ENCODE data around the gene TBC1D20. TPM values are rescaled to one million over a fixed set of nuclear protein-coding genes. Genes with fewer than 3 reads are reported as not detected.

TBC1D20 gene, protein sequence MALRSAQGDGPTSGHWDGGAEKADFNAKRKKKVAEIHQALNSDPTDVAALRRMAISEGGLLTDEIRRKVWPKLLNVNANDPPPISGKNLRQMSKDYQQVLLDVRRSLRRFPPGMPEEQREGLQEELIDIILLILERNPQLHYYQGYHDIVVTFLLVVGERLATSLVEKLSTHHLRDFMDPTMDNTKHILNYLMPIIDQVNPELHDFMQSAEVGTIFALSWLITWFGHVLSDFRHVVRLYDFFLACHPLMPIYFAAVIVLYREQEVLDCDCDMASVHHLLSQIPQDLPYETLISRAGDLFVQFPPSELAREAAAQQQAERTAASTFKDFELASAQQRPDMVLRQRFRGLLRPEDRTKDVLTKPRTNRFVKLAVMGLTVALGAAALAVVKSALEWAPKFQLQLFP
- total RNA-seq, result 28.3 and 28.6 TPM in 2 replicates

DNA sequence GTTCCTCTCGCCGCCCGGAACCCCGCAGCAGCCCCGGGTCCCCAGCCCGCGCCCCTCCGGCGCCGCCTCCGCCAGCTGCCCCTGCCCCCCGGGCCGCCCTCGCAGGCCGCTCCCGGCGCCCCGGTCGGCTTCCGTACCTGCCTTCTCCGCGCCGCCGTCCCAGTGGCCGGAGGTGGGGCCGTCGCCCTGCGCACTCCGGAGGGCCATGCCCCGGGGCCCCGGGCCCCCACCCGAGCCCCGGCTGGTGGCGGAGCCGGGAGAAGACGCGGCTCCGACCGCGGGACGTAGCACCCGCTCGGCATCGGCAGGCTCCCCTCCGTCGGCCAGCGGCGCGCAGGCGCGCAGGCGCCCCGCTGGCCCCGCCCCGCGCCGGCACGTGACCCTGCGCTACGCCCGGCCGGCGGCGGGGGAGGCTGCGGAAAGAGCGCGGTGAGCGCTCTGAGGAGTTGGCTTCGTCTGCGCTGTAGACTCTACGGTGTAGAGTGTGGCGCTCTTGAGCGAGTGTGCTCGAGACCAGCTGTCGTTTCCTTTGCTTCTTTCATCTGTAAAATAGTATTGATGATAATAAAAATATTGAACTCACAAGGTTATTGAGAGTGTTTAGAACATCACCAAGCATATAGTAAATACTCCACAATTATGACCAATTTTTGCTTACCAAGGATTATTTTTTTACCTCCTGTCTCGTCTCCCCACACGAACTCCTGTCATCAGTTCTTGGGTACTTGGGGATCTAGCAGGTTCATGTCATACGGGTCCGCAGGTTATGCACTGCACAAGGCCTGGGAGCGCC, at the start of gene TBC1D20:
TBC1D20 (minus strand) TSS at position 335 of the 793 bp plus-strand sequence; CDS start at position 207, 128 bp downstream.

DNA sequence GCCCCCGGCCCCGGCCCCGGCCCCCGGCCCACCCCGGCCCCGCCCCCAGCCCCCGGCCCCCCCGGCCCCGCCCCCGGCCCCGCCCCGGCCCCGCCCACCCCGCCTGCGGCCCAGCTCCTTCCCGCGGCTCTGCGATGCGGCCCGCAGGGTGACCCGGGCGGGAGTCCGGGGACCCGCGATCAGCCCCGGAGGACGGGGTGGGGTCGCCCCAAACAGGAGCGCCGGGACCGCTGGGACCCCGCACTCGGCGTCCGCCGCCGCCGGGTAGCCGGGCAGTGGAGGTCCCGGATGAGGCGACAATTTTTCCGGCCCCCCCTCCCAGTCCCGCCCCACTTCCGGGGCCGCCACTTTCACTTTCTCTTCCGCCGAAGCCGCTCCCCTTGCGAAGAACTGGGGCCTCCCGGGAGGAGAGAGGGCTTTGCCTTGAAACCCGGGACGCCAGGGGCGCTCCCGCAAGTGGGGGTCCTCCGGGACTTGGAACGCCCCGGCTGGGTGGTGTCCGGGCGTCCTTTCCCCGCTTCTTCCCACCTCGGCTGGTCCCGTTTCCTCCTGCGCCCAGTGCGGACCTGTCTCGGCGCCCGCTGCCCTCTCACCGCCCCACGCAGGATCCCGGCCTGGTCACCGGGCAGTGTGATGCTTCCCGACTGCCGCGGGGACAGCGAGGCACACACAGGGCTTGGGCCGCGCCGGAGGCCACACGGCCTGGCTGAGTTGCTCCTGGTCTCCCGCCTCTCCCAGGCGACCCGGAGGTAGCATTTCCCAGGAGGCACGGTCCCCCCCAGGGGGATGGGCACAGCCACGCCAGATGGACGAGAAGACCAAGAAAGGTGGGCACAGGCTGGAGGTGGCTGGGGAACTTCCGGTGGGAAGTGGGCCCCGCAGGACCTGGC, 54.1 kb downstream of the TBC1D20 start, which contains the start of gene RBCK1:
RBCK1 (plus strand) TSS at position 347 of the 890 bp plus-strand sequence; CDS start at position 806, 459 bp downstream.

Other genes with a start within 250 kb of the TBC1D20 start
- gene DEFB129, start 235.3 kb downstream of the TBC1D20 start, total RNA-seq, result not detected in 2 replicates
- gene DEFB132, start 204.8 kb downstream of the TBC1D20 start, total RNA-seq, result not detected in 2 replicates
- gene C20orf96, start 171.8 kb downstream of the TBC1D20 start, total RNA-seq, result 1.7 and 1.9 TPM in 2 replicates
- 12.5 and 16.4 TPM in 2 replicates for gene ZCCHC3, start 165.0 kb downstream of the TBC1D20 start, total RNA-seq
- gene SOX12, start 137.0 kb downstream of the TBC1D20 start, total RNA-seq, result 15.2 and 16.2 TPM in 2 replicates
- gene NRSN2, start 115.4 kb downstream of the TBC1D20 start, total RNA-seq, result 38.8 and 54.0 TPM in 2 replicates
- 6.7 and 8.2 TPM in 2 replicates for gene TRIB3, start 81.8 kb downstream of the TBC1D20 start, total RNA-seq
- gene RBCK1, start 54.2 kb downstream of the TBC1D20 start, total RNA-seq, result 100 and 101 TPM in 2 replicates
- gene CSNK2A1, start 81.3 kb upstream of the TBC1D20 start, total RNA-seq, result 75.5 and 84.6 TPM in 2 replicates
- not detected in 2 replicates for gene TCF15, start 147.8 kb upstream of the TBC1D20 start, total RNA-seq
- 47.5 and 53.8 TPM in 2 replicates for gene SRXN1, start 190.7 kb upstream of the TBC1D20 start, total RNA-seq
- gene SCRT2, start 213.3 kb upstream of the TBC1D20 start, total RNA-seq, result not detected in 2 replicates